Peyer's patch (tissue), 4 donors: ENCODE data around the gene PF4V1.

Source experiments
- CTCF ChIP-seq, 6 experiments: fragments of 450-650 bp in 4 of 6; fragments of 200-600 bp in 2 of 6; sonication (generic) in 1 of 6; IDR thresholded peaks; one replicate each; pipeline ENCODE4 v1.5.1; 2017 to 2019; ENCODE audit warnings: antibody characterized with exemption in 6 of 6, mild to moderate bottlenecking in 3 of 6, moderate library complexity in 1 of 6
- POLR2A ChIP-seq, 2 donors: fragments of 450-650 bp; IDR thresholded peaks; one replicate each; pipeline ENCODE4 v1.5.1; 2017; ENCODE audit warnings: antibody characterized with exemption in 2 of 2, mild to moderate bottlenecking in 2 of 2, moderate library complexity in 2 of 2

GRCh38 chr4:73844806-73845205 lies 8.3 kb upstream of the PF4V1 start:
- no peak for TF ChIP-seq CTCF (IDR thresholded peaks at IDR 0.05)
- no peak for TF ChIP-seq POLR2A (IDR thresholded peaks at IDR 0.05)
